PC-3 (cell line): ENCODE measurements around the gene CDO1.
"Not testable (repeated sequence)": the region's sequence is repeated elsewhere in the genome, so short reads cannot be mapped to it uniquely, and the experiment has no call there.

Experiments
- EZH2 ChIP-seq: fragments of 300-600 bp; sonication (generic); IDR thresholded peaks from one replicate; pipeline ENCODE4 v1.6.1; 2017; ENCODE audit warnings: antibody characterized with exemption, mild to moderate bottlenecking, low read length; ENCODE audit not compliant: unreplicated experiment
- EZH2phosphoT487 ChIP-seq: fragments of 300-600 bp; sonication (generic); IDR thresholded peaks from 2 replicates; pipeline ENCODE4 v1.6.1; 2018; ENCODE audit warnings: mild to moderate bottlenecking, antibody characterized with exemption, low read length, borderline replicate concordance
- TF ChIP-seq, protein P1 (sequence below): fragments of 300-600 bp; sonication (generic); conservative IDR thresholded peaks from 2 replicates; pipeline ENCODE4 v1.5.1; 2017; ENCODE audit warnings: antibody characterized with exemption, low read depth, mild to moderate bottlenecking, low read length

DNA sequence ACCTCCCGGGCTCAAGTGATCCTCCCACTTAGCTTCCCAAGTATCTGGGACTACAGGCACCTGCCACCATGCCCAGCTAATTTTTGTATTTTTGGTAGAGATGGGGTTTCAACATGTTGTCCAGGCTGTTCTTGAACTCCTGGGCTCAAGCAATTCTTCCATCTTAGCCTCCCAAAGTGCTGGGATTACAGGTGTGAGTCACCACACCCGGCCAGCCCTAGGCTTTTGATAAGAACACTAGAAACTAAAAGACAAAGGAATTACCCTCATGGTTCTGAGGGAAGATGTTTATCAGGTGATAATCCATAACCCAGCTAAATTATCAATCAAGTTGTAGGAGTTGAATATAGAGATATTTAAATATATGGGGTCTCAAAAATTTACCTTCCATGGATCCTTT is 8.4 kb downstream of the CDO1 start:
- TF ChIP-seq, protein P1, sequence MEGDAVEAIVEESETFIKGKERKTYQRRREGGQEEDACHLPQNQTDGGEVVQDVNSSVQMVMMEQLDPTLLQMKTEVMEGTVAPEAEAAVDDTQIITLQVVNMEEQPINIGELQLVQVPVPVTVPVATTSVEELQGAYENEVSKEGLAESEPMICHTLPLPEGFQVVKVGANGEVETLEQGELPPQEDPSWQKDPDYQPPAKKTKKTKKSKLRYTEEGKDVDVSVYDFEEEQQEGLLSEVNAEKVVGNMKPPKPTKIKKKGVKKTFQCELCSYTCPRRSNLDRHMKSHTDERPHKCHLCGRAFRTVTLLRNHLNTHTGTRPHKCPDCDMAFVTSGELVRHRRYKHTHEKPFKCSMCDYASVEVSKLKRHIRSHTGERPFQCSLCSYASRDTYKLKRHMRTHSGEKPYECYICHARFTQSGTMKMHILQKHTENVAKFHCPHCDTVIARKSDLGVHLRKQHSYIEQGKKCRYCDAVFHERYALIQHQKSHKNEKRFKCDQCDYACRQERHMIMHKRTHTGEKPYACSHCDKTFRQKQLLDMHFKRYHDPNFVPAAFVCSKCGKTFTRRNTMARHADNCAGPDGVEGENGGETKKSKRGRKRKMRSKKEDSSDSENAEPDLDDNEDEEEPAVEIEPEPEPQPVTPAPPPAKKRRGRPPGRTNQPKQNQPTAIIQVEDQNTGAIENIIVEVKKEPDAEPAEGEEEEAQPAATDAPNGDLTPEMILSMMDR: not testable (repeated sequence)
- not testable (repeated sequence) for TF ChIP-seq EZH2, EZH2phosphoT487
